Endothelial cell (in vitro differentiated cells): ENCODE results near the gene N4BP2. TPM values are rescaled to one million over a fixed set of nuclear protein-coding genes. Genes with fewer than 3 reads are reported as not detected.

Experiments used
- DNase-seq: peaks from one replicate; pipeline ENCODE4 v3.0.0; 2021; ENCODE audit warnings: low spot score
- H3K27ac Mint-ChIP-seq: one replicate; pipeline ENCODE4 v1.8.0; 2021; ENCODE audit warnings: mixed read lengths, inconsistent platforms; ENCODE audit not compliant: unreplicated experiment
- H3K27me3 Mint-ChIP-seq: one replicate; pipeline ENCODE4 v1.8.0; 2021; ENCODE audit warnings: mild to moderate bottlenecking, moderate library complexity, mixed read lengths, inconsistent platforms; ENCODE audit not compliant: unreplicated experiment
- H3K36me3 Mint-ChIP-seq: one replicate; pipeline ENCODE4 v1.8.0; 2021; ENCODE audit warnings: mild to moderate bottlenecking, low read depth, mixed read lengths, inconsistent platforms; ENCODE audit not compliant: unreplicated experiment
- H3K4me1 Mint-ChIP-seq: one replicate; pipeline ENCODE4 v1.8.0; 2021; ENCODE audit warnings: mild to moderate bottlenecking, mixed read lengths, inconsistent platforms; ENCODE audit not compliant: unreplicated experiment
- H3K4me3 Mint-ChIP-seq: one replicate; pipeline ENCODE4 v1.8.0; 2021; ENCODE audit warnings: mild to moderate bottlenecking, mixed read lengths, inconsistent platforms; ENCODE audit not compliant: unreplicated experiment
- H3K9me3 Mint-ChIP-seq: one replicate; pipeline ENCODE4 v1.8.0; 2021; ENCODE audit warnings: mixed read lengths, inconsistent platforms; ENCODE audit not compliant: unreplicated experiment
- total RNA-seq: library from RNA; stranded (reverse); fragmentation: NEBNext Ultra II Directional; extraction: Animal tissue kit (Norgen Biotek cat#: 25700); gene quantifications from one replicate; pipeline ENCODE4 v1.2.1, GENCODE V29; 2021; ENCODE audit not compliant: unreplicated experiment
- TF ChIP-seq, protein P1 (sequence below): fragments of 200-600 bp; sonication (generic); IDR thresholded peaks from one replicate; pipeline ENCODE4 v1.5.0; 2021; ENCODE audit warnings: antibody characterized with exemption; ENCODE audit not compliant: unreplicated experiment

Gene N4BP2
- total RNA-seq, 1 donor from 2014 or later, result 24.9 TPM

DNA sequence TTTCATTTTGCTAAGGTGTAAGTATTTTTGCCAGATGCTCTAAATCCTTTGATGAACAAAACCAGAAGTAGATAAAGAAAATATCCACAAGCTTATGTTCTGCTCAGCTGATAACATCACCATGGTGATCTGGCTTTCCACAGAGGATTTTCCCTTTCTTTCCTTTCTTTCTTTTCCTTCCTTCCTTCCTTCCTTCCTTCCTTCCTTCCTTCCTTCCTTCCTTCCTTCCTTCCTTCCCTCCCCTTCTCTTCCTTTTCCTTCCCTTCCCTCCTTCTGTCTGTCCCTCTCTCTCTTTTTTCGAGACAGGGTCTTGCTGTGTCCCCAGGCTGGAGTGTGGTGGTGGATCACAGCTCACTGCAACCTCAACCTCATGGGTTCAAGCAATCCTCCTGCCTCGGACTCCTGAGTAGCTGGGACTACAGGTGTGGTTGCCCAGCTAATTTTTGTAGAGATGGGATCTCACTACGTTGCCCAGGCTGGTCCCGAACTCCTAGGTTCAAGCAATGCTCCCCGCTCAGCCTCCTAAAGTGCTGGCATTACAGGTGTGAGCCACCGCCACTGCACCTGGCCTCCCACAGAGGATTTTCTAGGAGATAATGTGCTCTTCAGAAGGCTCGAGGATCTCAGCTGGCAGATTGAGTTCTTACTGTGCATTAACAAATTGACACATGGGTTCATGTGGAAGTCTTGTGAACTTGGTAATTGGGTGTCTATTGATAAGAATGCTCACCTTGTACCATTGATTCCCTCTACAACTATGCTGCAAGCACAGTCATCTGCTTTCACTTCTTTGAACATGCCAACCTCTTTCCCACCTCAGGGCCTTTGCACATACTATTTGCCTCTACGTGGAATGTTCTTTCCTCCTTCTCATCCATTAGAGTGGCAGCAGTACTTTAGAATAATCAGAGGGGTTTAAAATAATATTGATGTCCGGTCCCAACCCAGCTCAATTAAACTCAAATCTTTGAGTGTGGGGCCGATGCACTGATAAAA is 138.8 kb downstream of the N4BP2 start:
- peaks cover 46% of the 10 kb centered on the region for H3K4me1 Mint-ChIP-seq
- no peaks in the 10 kb centered on the region for H3K36me3 Mint-ChIP-seq
- H3K4me3 Mint-ChIP-seq, result no peak overlapping the region
- H3K9me3 Mint-ChIP-seq, result no peaks in the 10 kb centered on the region
- H3K27ac Mint-ChIP-seq, result no peak overlapping the region
- peaks cover 7% of the 10 kb centered on the region for H3K27me3 Mint-ChIP-seq
- TF ChIP-seq, protein P1, sequence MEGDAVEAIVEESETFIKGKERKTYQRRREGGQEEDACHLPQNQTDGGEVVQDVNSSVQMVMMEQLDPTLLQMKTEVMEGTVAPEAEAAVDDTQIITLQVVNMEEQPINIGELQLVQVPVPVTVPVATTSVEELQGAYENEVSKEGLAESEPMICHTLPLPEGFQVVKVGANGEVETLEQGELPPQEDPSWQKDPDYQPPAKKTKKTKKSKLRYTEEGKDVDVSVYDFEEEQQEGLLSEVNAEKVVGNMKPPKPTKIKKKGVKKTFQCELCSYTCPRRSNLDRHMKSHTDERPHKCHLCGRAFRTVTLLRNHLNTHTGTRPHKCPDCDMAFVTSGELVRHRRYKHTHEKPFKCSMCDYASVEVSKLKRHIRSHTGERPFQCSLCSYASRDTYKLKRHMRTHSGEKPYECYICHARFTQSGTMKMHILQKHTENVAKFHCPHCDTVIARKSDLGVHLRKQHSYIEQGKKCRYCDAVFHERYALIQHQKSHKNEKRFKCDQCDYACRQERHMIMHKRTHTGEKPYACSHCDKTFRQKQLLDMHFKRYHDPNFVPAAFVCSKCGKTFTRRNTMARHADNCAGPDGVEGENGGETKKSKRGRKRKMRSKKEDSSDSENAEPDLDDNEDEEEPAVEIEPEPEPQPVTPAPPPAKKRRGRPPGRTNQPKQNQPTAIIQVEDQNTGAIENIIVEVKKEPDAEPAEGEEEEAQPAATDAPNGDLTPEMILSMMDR, result no peak
- DNase-seq, result no peak

DNA sequence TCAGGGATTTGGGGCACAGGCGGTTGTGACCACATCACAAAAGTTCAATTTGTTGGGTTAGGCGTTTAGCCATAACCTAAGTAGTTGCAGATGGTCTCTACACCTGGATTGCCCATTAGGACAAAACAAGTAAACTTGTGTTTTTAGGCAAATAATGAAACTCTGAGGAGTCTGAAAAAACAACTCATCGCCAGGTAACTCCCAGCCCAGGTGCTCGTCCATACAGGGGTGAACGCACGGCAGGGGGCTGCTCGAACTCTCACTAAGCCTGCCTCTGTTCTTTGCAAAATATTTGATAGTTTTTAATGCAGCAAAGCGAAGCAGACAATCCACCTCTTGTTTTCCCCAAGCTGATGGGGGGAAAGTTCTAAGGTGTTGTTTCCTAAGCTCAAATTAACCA is 139.6 kb downstream of the N4BP2 start:
- Mint-ChIP-seq H3K27me3 (peaks cover 7% of the 10 kb centered on the region), H3K4me1 (peaks cover 47% of the 10 kb centered on the region), H3K36me3 (no peaks in the 10 kb centered on the region), H3K4me3 (peak overlapping the region; percentile 89), H3K9me3 (no peaks in the 10 kb centered on the region), H3K27ac (peak overlapping the region; percentile 99)
- DNase-seq, result no peak
- TF ChIP-seq, protein P1, result no peak

GRCh38 chr4:40196724-40197281 is 140.2 kb downstream of the N4BP2 start, which contains the start of gene RHOH:
Gene RHOH, plus strand, starts transcription at chr4:40197031. Its CDS starts 46,356 bp downstream, at chr4:40243387.
- TF ChIP-seq, protein P1, result no peak
- Mint-ChIP-seq H3K9me3 (no peaks in the 10 kb centered on the region), H3K27me3 (peaks cover 7% of the 10 kb centered on the region), H3K36me3 (no peaks in the 10 kb centered on the region), H3K27ac (peak within 1 kb of the TSS; percentile 99), H3K4me1 (peaks cover 47% of the 10 kb centered on the region), H3K4me3 (peak within 1 kb of the TSS; percentile 89)
- peak; percentile 13 for DNase-seq

DNA sequence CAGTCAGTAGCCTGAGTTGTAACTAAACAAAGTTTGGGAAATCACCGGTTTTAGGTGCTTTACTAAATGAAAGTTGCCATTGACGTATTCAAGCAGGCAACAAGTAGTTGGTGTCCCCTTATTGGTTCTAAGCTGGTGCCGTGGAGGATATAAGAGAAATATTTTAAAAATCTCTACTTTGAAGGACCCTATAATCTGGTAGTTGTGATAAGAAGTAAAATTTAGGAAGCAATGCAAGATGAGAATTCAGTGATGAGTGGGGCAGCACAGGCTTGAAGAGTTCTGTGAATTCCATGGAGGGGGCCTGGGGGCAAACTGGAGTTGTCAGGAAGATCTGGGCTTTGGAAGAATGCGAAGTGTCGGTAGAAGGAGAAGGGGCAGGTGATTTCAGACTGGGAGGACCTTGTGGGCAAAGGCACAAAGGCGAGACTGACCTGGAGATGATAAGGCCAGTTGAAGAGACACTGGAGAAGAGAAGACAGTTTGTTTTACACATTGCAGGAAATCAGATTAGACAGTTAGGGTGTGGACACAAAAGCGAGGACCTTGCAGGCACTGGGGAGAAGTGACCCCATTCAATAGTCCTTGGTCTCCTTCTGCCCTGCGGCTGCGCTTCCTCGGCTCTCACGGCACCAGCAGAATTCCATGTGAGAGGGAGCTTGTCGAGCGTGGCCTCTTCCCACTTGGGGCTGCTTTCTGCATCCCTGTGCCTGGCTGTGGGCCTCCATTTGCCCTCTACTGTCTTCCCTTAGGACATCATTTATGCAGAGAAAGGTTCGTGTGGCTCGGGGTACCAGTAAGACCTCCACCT is 141.4 kb downstream of the N4BP2 start:
- H3K27ac Mint-ChIP-seq, result peak overlapping the region; percentile 57
- TF ChIP-seq, protein P1, result no peak
- peaks cover 51% of the 10 kb centered on the region for H3K4me1 Mint-ChIP-seq
- peaks cover 7% of the 10 kb centered on the region for H3K27me3 Mint-ChIP-seq
- no peak for DNase-seq
- H3K9me3 Mint-ChIP-seq, result no peaks in the 10 kb centered on the region
- H3K36me3 Mint-ChIP-seq, result no peaks in the 10 kb centered on the region
- H3K4me3 Mint-ChIP-seq, result peak overlapping the region; percentile 89
